WTC11 (cell line): ENCODE results near the gene RUVBL2. TPM values are rescaled to one million over a fixed set of nuclear protein-coding genes. Genes with fewer than 3 reads are reported as not detected.

Source experiments
- ATAC-seq: fragments of 200-7000 bp; cut with Tn5 transposase; 2 replicates; pipeline ENCODE4 v1.10.0; 2021; ENCODE audit warnings: mild to moderate bottlenecking, moderate library complexity
- CTCF ChIA-PET: fragments of 300-600 bp; sonication (Branson Sonifier 250); formaldehyde crosslinking; loops from one replicate; lab custom pipeline; 2021; ENCODE audit warnings: antibody characterized with exemption; lab: Charles Lee
- POLR2A ChIA-PET: fragments of 350-600 bp; sonication (Branson Sonifier 250); formaldehyde crosslinking; loops from one replicate; lab custom pipeline; 2021; ENCODE audit warnings: antibody characterized with exemption; lab: Charles Lee
- DNase-seq: peaks from one replicate; pipeline ENCODE4 v3.0.0; 2021; ENCODE audit warnings: low spot score
- H3K27ac Mint-ChIP-seq: 2 replicates; pipeline ENCODE4 v1.8.0; 2021; ENCODE audit warnings: mixed read lengths
- H3K27me3 Mint-ChIP-seq: 2 replicates; pipeline ENCODE4 v1.8.0; 2021; ENCODE audit warnings: low read depth, mild to moderate bottlenecking, moderate library complexity, mixed read lengths
- H3K36me3 Mint-ChIP-seq: 2 replicates; pipeline ENCODE4 v1.8.0; 2021; ENCODE audit warnings: mixed read lengths
- H3K4me1 Mint-ChIP-seq: 2 replicates; pipeline ENCODE4 v1.8.0; 2022; ENCODE audit warnings: mixed read lengths
- H3K4me3 Mint-ChIP-seq: 2 replicates; pipeline ENCODE4 v1.8.0; 2021; ENCODE audit warnings: mild to moderate bottlenecking, moderate library complexity, mixed read lengths
- H3K9me3 Mint-ChIP-seq: 2 replicates; pipeline ENCODE4 v1.8.0; 2021; ENCODE audit warnings: mixed read lengths
- FOXK1 ChIP-seq: sonication (generic); formaldehyde crosslinking; IDR thresholded peaks from 2 replicates; pipeline ENCODE4 v1.8.0; 2022; ENCODE audit warnings: mild to moderate bottlenecking, moderate library complexity, missing genetic modification reagents
- GABPB1 ChIP-seq: sonication (generic); formaldehyde crosslinking; IDR thresholded peaks from 2 replicates; pipeline ENCODE4 v1.8.1; 2023; ENCODE audit warnings: mild to moderate bottlenecking, missing genetic modification reagents
- GTF2I ChIP-seq: fragments of 250-450 bp; sonication (Bioruptor Pico); conservative IDR thresholded peaks from 2 replicates; pipeline ENCODE4 v1.4.0; 2021; ENCODE audit warnings: mild to moderate bottlenecking
- JUN ChIP-seq: sonication (generic); formaldehyde crosslinking; IDR thresholded peaks from 2 replicates; pipeline ENCODE4 v1.8.0; 2023; ENCODE audit warnings: mild to moderate bottlenecking, missing genetic modification reagents
- MYBL2 ChIP-seq: sonication (generic); formaldehyde crosslinking; IDR thresholded peaks from 2 replicates; pipeline ENCODE4 v1.8.1; 2023; ENCODE audit warnings: mild to moderate bottlenecking, moderate library complexity, missing genetic modification reagents
- SOX15 ChIP-seq: fragments of 250-450 bp; sonication (Bioruptor Pico); IDR thresholded peaks from 2 replicates; pipeline ENCODE4 v1.9.0; 2021; ENCODE audit warnings: mild to moderate bottlenecking
- ZBTB21 ChIP-seq: sonication (generic); formaldehyde crosslinking; IDR thresholded peaks from 2 replicates; pipeline ENCODE4 v1.8.1; 2023; ENCODE audit warnings: mild to moderate bottlenecking, missing genetic modification reagents, borderline replicate concordance
- ZNF121 ChIP-seq: sonication (generic); formaldehyde crosslinking; IDR thresholded peaks from 2 replicates; pipeline ENCODE4 v1.8.0; 2023; ENCODE audit warnings: missing genetic modification reagents
- total RNA-seq: library from RNA; stranded (reverse); gene quantifications from 3 replicates; pipeline ENCODE4 v1.2.3, GENCODE V29; 2021
- TF ChIP-seq, protein P1 (sequence below): fragments of 250-450 bp; sonication (Bioruptor Pico); IDR thresholded peaks from 2 replicates; pipeline ENCODE4 v1.9.0; 2021; ENCODE audit warnings: mild to moderate bottlenecking, borderline replicate concordance
- TF ChIP-seq, protein P2 (sequence below): sonication (generic); formaldehyde crosslinking; IDR thresholded peaks from 2 replicates; pipeline ENCODE4 v1.8.1; 2023; ENCODE audit warnings: mild to moderate bottlenecking, missing genetic modification reagents, moderate library complexity
- TF ChIP-seq, protein P3 (sequence below): fragments of 250-450 bp; sonication (Bioruptor Pico); IDR thresholded peaks from 2 replicates; pipeline ENCODE4 v1.9.0; 2021; ENCODE audit warnings: moderate library complexity, mild to moderate bottlenecking, inconsistent platforms, borderline replicate concordance
- TF ChIP-seq, protein P4 (sequence below): sonication (generic); formaldehyde crosslinking; IDR thresholded peaks from 2 replicates; pipeline ENCODE4 v1.8.0; 2022; ENCODE audit warnings: mild to moderate bottlenecking, missing genetic modification reagents
- TF ChIP-seq, protein P5 (sequence below): sonication (generic); formaldehyde crosslinking; conservative IDR thresholded peaks from 2 replicates; pipeline ENCODE4 v1.8.1; 2023; ENCODE audit warnings: mild to moderate bottlenecking, low read depth, missing genetic modification reagents, moderate library complexity
- TF ChIP-seq, protein P6 (sequence below): sonication (generic); formaldehyde crosslinking; IDR thresholded peaks from 2 replicates; pipeline ENCODE4 v1.8.1; 2022; ENCODE audit warnings: missing genetic modification reagents, borderline replicate concordance
- TF ChIP-seq, protein P7 (sequence below): sonication (generic); formaldehyde crosslinking; IDR thresholded peaks from 2 replicates; pipeline ENCODE4 v1.8.1; 2022; ENCODE audit warnings: mild to moderate bottlenecking, moderate library complexity, missing genetic modification reagents
- TF ChIP-seq, protein P8 (sequence below): sonication (generic); formaldehyde crosslinking; IDR thresholded peaks from 2 replicates; pipeline ENCODE4 v1.8.0; 2023; ENCODE audit warnings: missing genetic modification reagents, mild to moderate bottlenecking, borderline replicate concordance
- TF ChIP-seq, protein P9 (sequence below): sonication (generic); formaldehyde crosslinking; IDR thresholded peaks from 2 replicates; pipeline ENCODE4 v1.8.0; 2023; ENCODE audit warnings: mild to moderate bottlenecking, missing genetic modification reagents

Gene RUVBL2
- total RNA-seq, 1 experiment from 2014 or later: 178 TPM

DNA sequence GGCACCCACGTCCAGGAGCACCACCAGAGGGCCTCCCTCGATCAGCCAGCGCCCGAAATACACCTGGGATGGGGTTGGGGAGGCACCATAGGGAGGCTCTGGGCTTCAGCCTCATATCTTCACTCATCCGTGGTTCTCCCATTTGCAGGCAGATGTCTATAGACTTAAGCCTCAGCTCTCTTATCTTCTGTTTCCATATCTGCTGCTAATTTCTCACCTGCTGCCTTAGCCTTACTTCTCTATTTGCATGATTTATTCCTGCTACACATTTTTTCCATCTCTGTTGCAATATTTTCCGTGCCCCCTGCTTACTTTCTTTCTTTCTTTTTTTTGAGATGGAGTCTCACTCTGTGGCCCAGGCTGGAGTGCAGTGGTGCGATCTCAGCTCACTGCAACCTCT lies 6.4 kb upstream of the RUVBL2 start:
- DNase-seq (no peak), ATAC-seq (no peak)
- Mint-ChIP-seq H3K27ac (no peak overlapping the region; the same call in 1 of the 2 replicates), H3K4me1 (peaks cover 17% of the 10 kb centered on the region), H3K27me3 (no peaks in the 10 kb centered on the region), H3K9me3 (no peaks in the 10 kb centered on the region), H3K4me3 (no peak overlapping the region), H3K36me3 (peaks cover 41% of the 10 kb centered on the region)
- POLR2A ChIA-PET: no interaction called here
- CTCF ChIA-PET: interaction anchor here (1.0 to 4.2 kb wide), 7 partner anchors 10 to 238 kb away, joined by 3 to 18 read pairs (median 5); no protein-coding TSS in a partner anchor
- TF ChIP-seq, protein P1, sequence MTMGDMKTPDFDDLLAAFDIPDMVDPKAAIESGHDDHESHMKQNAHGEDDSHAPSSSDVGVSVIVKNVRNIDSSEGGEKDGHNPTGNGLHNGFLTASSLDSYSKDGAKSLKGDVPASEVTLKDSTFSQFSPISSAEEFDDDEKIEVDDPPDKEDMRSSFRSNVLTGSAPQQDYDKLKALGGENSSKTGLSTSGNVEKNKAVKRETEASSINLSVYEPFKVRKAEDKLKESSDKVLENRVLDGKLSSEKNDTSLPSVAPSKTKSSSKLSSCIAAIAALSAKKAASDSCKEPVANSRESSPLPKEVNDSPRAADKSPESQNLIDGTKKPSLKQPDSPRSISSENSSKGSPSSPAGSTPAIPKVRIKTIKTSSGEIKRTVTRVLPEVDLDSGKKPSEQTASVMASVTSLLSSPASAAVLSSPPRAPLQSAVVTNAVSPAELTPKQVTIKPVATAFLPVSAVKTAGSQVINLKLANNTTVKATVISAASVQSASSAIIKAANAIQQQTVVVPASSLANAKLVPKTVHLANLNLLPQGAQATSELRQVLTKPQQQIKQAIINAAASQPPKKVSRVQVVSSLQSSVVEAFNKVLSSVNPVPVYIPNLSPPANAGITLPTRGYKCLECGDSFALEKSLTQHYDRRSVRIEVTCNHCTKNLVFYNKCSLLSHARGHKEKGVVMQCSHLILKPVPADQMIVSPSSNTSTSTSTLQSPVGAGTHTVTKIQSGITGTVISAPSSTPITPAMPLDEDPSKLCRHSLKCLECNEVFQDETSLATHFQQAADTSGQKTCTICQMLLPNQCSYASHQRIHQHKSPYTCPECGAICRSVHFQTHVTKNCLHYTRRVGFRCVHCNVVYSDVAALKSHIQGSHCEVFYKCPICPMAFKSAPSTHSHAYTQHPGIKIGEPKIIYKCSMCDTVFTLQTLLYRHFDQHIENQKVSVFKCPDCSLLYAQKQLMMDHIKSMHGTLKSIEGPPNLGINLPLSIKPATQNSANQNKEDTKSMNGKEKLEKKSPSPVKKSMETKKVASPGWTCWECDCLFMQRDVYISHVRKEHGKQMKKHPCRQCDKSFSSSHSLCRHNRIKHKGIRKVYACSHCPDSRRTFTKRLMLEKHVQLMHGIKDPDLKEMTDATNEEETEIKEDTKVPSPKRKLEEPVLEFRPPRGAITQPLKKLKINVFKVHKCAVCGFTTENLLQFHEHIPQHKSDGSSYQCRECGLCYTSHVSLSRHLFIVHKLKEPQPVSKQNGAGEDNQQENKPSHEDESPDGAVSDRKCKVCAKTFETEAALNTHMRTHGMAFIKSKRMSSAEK (CRISPR knock-in tag): no peak
- TF ChIP-seq, protein P2, sequence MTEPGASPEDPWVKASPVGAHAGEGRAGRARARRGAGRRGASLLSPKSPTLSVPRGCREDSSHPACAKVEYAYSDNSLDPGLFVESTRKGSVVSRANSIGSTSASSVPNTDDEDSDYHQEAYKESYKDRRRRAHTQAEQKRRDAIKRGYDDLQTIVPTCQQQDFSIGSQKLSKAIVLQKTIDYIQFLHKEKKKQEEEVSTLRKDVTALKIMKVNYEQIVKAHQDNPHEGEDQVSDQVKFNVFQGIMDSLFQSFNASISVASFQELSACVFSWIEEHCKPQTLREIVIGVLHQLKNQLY: no peak
- TF ChIP-seq, protein P3, sequence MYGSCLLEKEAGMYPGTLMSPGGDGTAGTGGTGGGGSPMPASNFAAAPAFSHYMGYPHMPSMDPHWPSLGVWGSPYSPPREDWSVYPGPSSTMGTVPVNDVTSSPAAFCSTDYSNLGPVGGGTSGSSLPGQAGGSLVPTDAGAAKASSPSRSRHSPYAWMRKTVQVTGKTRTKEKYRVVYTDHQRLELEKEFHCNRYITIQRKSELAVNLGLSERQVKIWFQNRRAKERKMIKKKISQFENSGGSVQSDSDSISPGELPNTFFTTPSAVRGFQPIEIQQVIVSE: no peak
- TF ChIP-seq, protein P4, sequence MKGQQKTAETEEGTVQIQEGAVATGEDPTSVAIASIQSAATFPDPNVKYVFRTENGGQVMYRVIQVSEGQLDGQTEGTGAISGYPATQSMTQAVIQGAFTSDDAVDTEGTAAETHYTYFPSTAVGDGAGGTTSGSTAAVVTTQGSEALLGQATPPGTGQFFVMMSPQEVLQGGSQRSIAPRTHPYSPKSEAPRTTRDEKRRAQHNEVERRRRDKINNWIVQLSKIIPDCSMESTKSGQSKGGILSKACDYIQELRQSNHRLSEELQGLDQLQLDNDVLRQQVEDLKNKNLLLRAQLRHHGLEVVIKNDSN (CRISPR knock-in tag): no peak
- TF ChIP-seq, protein P5, sequence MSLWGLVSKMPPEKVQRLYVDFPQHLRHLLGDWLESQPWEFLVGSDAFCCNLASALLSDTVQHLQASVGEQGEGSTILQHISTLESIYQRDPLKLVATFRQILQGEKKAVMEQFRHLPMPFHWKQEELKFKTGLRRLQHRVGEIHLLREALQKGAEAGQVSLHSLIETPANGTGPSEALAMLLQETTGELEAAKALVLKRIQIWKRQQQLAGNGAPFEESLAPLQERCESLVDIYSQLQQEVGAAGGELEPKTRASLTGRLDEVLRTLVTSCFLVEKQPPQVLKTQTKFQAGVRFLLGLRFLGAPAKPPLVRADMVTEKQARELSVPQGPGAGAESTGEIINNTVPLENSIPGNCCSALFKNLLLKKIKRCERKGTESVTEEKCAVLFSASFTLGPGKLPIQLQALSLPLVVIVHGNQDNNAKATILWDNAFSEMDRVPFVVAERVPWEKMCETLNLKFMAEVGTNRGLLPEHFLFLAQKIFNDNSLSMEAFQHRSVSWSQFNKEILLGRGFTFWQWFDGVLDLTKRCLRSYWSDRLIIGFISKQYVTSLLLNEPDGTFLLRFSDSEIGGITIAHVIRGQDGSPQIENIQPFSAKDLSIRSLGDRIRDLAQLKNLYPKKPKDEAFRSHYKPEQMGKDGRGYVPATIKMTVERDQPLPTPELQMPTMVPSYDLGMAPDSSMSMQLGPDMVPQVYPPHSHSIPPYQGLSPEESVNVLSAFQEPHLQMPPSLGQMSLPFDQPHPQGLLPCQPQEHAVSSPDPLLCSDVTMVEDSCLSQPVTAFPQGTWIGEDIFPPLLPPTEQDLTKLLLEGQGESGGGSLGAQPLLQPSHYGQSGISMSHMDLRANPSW (CRISPR knock-in tag): no peak
- TF ChIP-seq GABPB1 (CRISPR knock-in tag) (no peak), SOX15 (no peak), JUN (no peak), FOXK1 (no peak), ZNF121 (CRISPR knock-in tag) (no peak), MYBL2 (CRISPR knock-in tag) (no peak), ZBTB21 (no peak), GTF2I (CRISPR knock-in tag) (no peak)
- TF ChIP-seq, protein P6, sequence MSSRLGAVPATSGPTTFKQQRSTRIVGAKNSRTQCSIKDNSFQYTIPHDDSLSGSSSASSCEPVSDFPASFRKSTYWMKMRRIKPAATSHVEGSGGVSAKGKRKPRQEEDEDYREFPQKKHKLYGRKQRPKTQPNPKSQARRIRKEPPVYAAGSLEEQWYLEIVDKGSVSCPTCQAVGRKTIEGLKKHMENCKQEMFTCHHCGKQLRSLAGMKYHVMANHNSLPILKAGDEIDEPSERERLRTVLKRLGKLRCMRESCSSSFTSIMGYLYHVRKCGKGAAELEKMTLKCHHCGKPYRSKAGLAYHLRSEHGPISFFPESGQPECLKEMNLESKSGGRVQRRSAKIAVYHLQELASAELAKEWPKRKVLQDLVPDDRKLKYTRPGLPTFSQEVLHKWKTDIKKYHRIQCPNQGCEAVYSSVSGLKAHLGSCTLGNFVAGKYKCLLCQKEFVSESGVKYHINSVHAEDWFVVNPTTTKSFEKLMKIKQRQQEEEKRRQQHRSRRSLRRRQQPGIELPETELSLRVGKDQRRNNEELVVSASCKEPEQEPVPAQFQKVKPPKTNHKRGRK (CRISPR knock-in tag): no peak
- TF ChIP-seq, protein P7, sequence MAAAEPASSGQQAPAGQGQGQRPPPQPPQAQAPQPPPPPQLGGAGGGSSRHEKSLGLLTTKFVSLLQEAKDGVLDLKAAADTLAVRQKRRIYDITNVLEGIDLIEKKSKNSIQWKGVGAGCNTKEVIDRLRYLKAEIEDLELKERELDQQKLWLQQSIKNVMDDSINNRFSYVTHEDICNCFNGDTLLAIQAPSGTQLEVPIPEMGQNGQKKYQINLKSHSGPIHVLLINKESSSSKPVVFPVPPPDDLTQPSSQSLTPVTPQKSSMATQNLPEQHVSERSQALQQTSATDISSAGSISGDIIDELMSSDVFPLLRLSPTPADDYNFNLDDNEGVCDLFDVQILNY (CRISPR knock-in tag): no peak
- TF ChIP-seq, protein P8, sequence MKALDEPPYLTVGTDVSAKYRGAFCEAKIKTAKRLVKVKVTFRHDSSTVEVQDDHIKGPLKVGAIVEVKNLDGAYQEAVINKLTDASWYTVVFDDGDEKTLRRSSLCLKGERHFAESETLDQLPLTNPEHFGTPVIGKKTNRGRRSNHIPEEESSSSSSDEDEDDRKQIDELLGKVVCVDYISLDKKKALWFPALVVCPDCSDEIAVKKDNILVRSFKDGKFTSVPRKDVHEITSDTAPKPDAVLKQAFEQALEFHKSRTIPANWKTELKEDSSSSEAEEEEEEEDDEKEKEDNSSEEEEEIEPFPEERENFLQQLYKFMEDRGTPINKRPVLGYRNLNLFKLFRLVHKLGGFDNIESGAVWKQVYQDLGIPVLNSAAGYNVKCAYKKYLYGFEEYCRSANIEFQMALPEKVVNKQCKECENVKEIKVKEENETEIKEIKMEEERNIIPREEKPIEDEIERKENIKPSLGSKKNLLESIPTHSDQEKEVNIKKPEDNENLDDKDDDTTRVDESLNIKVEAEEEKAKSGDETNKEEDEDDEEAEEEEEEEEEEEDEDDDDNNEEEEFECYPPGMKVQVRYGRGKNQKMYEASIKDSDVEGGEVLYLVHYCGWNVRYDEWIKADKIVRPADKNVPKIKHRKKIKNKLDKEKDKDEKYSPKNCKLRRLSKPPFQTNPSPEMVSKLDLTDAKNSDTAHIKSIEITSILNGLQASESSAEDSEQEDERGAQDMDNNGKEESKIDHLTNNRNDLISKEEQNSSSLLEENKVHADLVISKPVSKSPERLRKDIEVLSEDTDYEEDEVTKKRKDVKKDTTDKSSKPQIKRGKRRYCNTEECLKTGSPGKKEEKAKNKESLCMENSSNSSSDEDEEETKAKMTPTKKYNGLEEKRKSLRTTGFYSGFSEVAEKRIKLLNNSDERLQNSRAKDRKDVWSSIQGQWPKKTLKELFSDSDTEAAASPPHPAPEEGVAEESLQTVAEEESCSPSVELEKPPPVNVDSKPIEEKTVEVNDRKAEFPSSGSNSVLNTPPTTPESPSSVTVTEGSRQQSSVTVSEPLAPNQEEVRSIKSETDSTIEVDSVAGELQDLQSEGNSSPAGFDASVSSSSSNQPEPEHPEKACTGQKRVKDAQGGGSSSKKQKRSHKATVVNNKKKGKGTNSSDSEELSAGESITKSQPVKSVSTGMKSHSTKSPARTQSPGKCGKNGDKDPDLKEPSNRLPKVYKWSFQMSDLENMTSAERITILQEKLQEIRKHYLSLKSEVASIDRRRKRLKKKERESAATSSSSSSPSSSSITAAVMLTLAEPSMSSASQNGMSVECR: no peak
- TF ChIP-seq, protein P9, sequence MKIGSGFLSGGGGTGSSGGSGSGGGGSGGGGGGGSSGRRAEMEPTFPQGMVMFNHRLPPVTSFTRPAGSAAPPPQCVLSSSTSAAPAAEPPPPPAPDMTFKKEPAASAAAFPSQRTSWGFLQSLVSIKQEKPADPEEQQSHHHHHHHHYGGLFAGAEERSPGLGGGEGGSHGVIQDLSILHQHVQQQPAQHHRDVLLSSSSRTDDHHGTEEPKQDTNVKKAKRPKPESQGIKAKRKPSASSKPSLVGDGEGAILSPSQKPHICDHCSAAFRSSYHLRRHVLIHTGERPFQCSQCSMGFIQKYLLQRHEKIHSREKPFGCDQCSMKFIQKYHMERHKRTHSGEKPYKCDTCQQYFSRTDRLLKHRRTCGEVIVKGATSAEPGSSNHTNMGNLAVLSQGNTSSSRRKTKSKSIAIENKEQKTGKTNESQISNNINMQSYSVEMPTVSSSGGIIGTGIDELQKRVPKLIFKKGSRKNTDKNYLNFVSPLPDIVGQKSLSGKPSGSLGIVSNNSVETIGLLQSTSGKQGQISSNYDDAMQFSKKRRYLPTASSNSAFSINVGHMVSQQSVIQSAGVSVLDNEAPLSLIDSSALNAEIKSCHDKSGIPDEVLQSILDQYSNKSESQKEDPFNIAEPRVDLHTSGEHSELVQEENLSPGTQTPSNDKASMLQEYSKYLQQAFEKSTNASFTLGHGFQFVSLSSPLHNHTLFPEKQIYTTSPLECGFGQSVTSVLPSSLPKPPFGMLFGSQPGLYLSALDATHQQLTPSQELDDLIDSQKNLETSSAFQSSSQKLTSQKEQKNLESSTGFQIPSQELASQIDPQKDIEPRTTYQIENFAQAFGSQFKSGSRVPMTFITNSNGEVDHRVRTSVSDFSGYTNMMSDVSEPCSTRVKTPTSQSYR (CRISPR knock-in tag): no peak
